Stomach (tissue), 9 donors: ENCODE results near the gene SPOCD1. TPM values are rescaled to one million over a fixed set of nuclear protein-coding genes. Genes with fewer than 3 reads are reported as not detected.

Experiments used
- DNase-seq, 2 donors: peaks; one replicate each; pipeline versions ENCODE4 v3.0.0 to v3.0.0-alpha.2; 2013 to 2019
- H3K27ac ChIP-seq, 5 donors: fragments of 200-600 bp in 4 of 5; sonication (generic) in 4 of 5; one replicate each; pipeline ENCODE4 v1.5.1; 2013 to 2019; ENCODE audit warnings: mild to moderate bottlenecking in 1 of 5, moderate library complexity in 1 of 5
- H3K27me3 ChIP-seq, 3 donors: fragments of 200-600 bp; sonication (generic); one replicate each; pipeline ENCODE4 v1.5.1; 2017 to 2019; ENCODE audit warnings: mixed run types in 1 of 3
- H3K36me3 ChIP-seq, 4 donors: fragments of 200-600 bp; sonication (generic); 1 replicate in 3 of 4; 2 replicates in 1 of 4; pipeline ENCODE4 v1.5.1; 2016 to 2019
- H3K4me1 ChIP-seq, 4 donors: fragments of 200-600 bp; sonication (generic); one replicate each; pipeline ENCODE4 v1.5.1; 2016 to 2019
- H3K4me3 ChIP-seq, 4 donors: fragments of 200-600 bp; sonication (generic) in 3 of 4; one replicate each; pipeline ENCODE4 v1.5.1; 2016 to 2019; ENCODE audit warnings: mild to moderate bottlenecking in 1 of 4
- H3K9me3 ChIP-seq, 4 donors: fragments of 200-600 bp; sonication (generic); one replicate each; pipeline ENCODE4 v1.5.1; 2016 to 2019
- CTCF ChIP-seq, 7 experiments: fragments of 450-650 bp in 4 of 7; fragments of 200-600 bp in 3 of 7; sonication (generic) in 3 of 7; IDR thresholded peaks; one replicate each; pipeline ENCODE4 v1.5.1; 2016 to 2019; ENCODE audit warnings: antibody characterized with exemption in 7 of 7, control low read depth in 2 of 7, mild to moderate bottlenecking in 1 of 7
- EP300 ChIP-seq: sonication (generic); formaldehyde crosslinking; IDR thresholded peaks from one replicate; pipeline ENCODE4 v1.6.1; 2017; ENCODE audit warnings: antibody characterized with exemption
- POLR2A ChIP-seq, 4 donors: fragments of 450-650 bp; IDR thresholded peaks; one replicate each; pipeline ENCODE4 v1.6.1; 2016; ENCODE audit warnings: antibody characterized with exemption in 4 of 4, control low read depth in 2 of 4, mild to moderate bottlenecking in 1 of 4, moderate library complexity in 1 of 4
- POLR2AphosphoS5 ChIP-seq, 3 donors: sonication (generic); formaldehyde crosslinking; IDR thresholded peaks; one replicate each; pipeline ENCODE4 v1.6.1; 2016; ENCODE audit warnings: antibody characterized with exemption in 3 of 3
- WGBS, 5 donors: extraction: QIAGEN DNeasy Blood & Tissue Kit in 3 of 5; methylation state at CpG; one replicate each; pipeline versions ENCODE4 v1.1.5 to v1.1.7; 2013 to 2018; 5-methylcytosine and 5-hydroxymethylcytosine counted together
- intact Hi-C: fragments of 100-400 bp; cut with DNase I; formaldehyde crosslinking; loops from one replicate; pipeline ENCODE4 v1.15.1; 2023; ENCODE audit warnings: low total_unique reads
- polyA plus RNA-seq, 3 donors: library from polyadenylated mRNA; stranded (reverse); fragments of 200-250 nt; gene quantifications; one replicate each; pipeline ENCODE4 v1.2.3, GENCODE V29; 2013
- total RNA-seq, 5 donors: library from RNA; depleted of rRNA; stranded (reverse); fragments of >200 nt; gene quantifications; one replicate each; pipeline versions ENCODE4 v1.1.0 to v1.2.3, GENCODE V29; 2014 to 2016
- donor health status: healthy with polysubstance abuse.
- donor health status: Bipolar disorder and iron deficiency.
- donor health status: healthy.

SPOCD1 gene
- total and polyA plus RNA-seq, 8 donors, result 0.55 to 11.1 (median 4.5) TPM; not detected in 1

- peaks cover 11 to 67% (median 24%) of the 10 kb centered on the region in 3 donors for H3K27me3 ChIP-seq
- no peak overlapping the region for H3K4me3 ChIP-seq
- H3K36me3 ChIP-seq, result no peaks in the 10 kb centered on the region
- H3K4me1 ChIP-seq, result peaks cover 17 to 42% (median 28%) of the 10 kb centered on the region in 4 donors
- TF ChIP-seq CTCF (IDR thresholded peaks at IDR 0.05), result no peak
- no peak for TF ChIP-seq POLR2A (IDR thresholded peaks at IDR 0.05)
- no peaks in the 10 kb centered on the region for H3K9me3 ChIP-seq
- 53 to 66% (median 62%) methylated on average over 5 of the region's 5 CpGs for WGBS, 5 donors
- DNase-seq, result no peak
- intact Hi-C loops, result no loop called here
- no peak overlapping the region for H3K27ac ChIP-seq
Observed at GRCh38 chr1:31768939-31769704, 46.7 kb downstream of the SPOCD1 start.

GRCh38 chr1:31768407-31768907 is 47.4 kb downstream of the SPOCD1 start:
- no peaks in the 10 kb centered on the region for H3K9me3 ChIP-seq
- intact Hi-C loops, result no loop called here
- WGBS, 5 donors, result 36 to 70% (median 50%) methylated on average over 2 of the region's 2 CpGs
- no peak overlapping the region for H3K27ac ChIP-seq
- H3K36me3 ChIP-seq, result no peaks in the 10 kb centered on the region
- H3K4me1 ChIP-seq, result peaks cover 20 to 46% (median 32%) of the 10 kb centered on the region in 4 donors
- H3K27me3 ChIP-seq, result peaks cover 8 to 64% (median 25%) of the 10 kb centered on the region in 3 donors
- TF ChIP-seq POLR2A (IDR thresholded peaks at IDR 0.05), result no peak
- TF ChIP-seq POLR2AphosphoS5 (IDR thresholded peaks at IDR 0.05), result no peak
- no peak for TF ChIP-seq EP300
- TF ChIP-seq CTCF (IDR thresholded peaks at IDR 0.05), result no peak
- no peak for DNase-seq
- no peak overlapping the region for H3K4me3 ChIP-seq

DNA sequence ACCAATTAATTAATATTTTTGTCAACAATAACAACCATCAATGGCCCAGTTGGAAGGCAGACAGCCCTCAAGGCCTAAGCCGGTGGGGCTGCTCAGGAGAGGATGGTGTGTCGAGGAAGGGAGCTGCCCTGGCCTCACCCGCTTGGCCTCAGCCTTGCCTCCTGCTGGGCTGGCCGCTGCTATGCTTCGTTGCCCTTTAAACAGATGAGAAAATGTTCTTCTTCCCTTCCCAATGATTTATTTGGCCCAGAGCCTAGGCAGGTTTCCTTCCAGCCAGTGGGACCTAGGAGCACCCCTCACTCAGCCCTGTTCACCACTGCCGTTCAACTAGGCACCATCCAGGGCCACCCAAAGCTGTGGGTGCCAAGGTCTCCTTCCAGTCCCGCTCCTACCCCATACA is 48.6 kb downstream of the SPOCD1 start:
- intact Hi-C loops, result no loop called here
- H3K36me3 ChIP-seq, result no peaks in the 10 kb centered on the region
- no peak overlapping the region for H3K4me3 ChIP-seq
- peaks cover 25 to 48% (median 34%) of the 10 kb centered on the region in 4 donors for H3K4me1 ChIP-seq
- DNase-seq, result no peak
- no peaks in the 10 kb centered on the region for H3K9me3 ChIP-seq
- TF ChIP-seq POLR2AphosphoS5 (IDR thresholded peaks at IDR 0.05), result no peak
- no peak for TF ChIP-seq POLR2A (IDR thresholded peaks at IDR 0.05)
- TF ChIP-seq CTCF (IDR thresholded peaks at IDR 0.05), result no peak
- no peak for TF ChIP-seq EP300
- 84 to 88% (median 86%) methylated on average over 7 of the region's 7 CpGs for whole genome bisulfite sequencing, 5 donors
- H3K27me3 ChIP-seq, result peaks cover 0 to 64% (median 25%) of the 10 kb centered on the region in 3 donors
- no peak overlapping the region for H3K27ac ChIP-seq

GRCh38 chr1:31765516-31765915 is 50.3 kb downstream of the SPOCD1 start:
- H3K27me3 ChIP-seq, result peaks cover 0 to 64% (median 28%) of the 10 kb centered on the region in 3 donors

More at GRCh38 chr1:31765516-31765915, 50.3 kb downstream of the SPOCD1 start:
- H3K27ac ChIP-seq, result no peak overlapping the region
- TF ChIP-seq POLR2AphosphoS5 (IDR thresholded peaks at IDR 0.05) (no peak), CTCF (IDR thresholded peaks at IDR 0.05) (no peak), POLR2A (IDR thresholded peaks at IDR 0.05) (no peak), EP300 (no peak)
- no peak overlapping the region for H3K4me3 ChIP-seq
- no peak for DNase-seq
- H3K4me1 ChIP-seq, result peaks cover 31 to 58% (median 43%) of the 10 kb centered on the region in 4 donors
- no peaks in the 10 kb centered on the region for H3K36me3 ChIP-seq
- intact Hi-C loops, result no loop called here
- 73 to 80% (median 78%) methylated on average over 6 of the region's 6 CpGs for WGBS, 5 donors
- no peaks in the 10 kb centered on the region for H3K9me3 ChIP-seq
